Measurements from ENCODE around the gene GNA12.

GNA12 gene

GRCh38 chr7:2838873-2839578 lies 5.1 kb downstream of the GNA12 start:
- Histone ChIP-seq H3K4me3 (ENCODE audit: low read length in 2 of 2) (no peak overlapping the region), H3K9ac (ENCODE audit: low read depth in 1 of 2, low read length in 2 of 2) (no peak overlapping the region)

GRCh38 chr7:2838451-2838850 lies 5.7 kb downstream of the GNA12 start:
- peaks cover 6 to 7% of the 10 kb centered on the region in 2 donors for H3K4me1 ChIP-seq (ENCODE audit: control insufficient read depth in 2 of 2, insufficient read depth in 2 of 2, low read length in 2 of 2)
- H3K27ac ChIP-seq (ENCODE audit: low read depth in 2 of 2, low read length in 2 of 2): no peak overlapping the region
- peaks cover 0 to 2% of the 10 kb centered on the region in 2 donors for H3K36me3 ChIP-seq (ENCODE audit: control insufficient read depth in 2 of 2, insufficient read depth in 2 of 2, low read length in 2 of 2)

More at GRCh38 chr7:2838873-2839578, 5.1 kb downstream of the GNA12 start:
- Histone ChIP-seq H3K27me3 (ENCODE audit: control insufficient read depth in 2 of 2, insufficient read depth in 2 of 2, low read length in 2 of 2) (no peaks in the 10 kb centered on the region), H3K36me3 (ENCODE audit: control insufficient read depth in 2 of 2, insufficient read depth in 2 of 2, low read length in 2 of 2) (peaks cover 0 to 2% of the 10 kb centered on the region in 2 donors), H3K4me1 (ENCODE audit: control insufficient read depth in 2 of 2, insufficient read depth in 2 of 2, low read length in 2 of 2) (peaks cover 6 to 8% of the 10 kb centered on the region in 2 donors), H3K27ac (ENCODE audit: low read depth in 2 of 2, low read length in 2 of 2) (no peak overlapping the region), H3K9me3 (ENCODE audit: control insufficient read depth in 2 of 2, low read length in 2 of 2) (no peaks in the 10 kb centered on the region)

GRCh38 chr7:2837496-2837895 lies 6.6 kb downstream of the GNA12 start:
- Histone ChIP-seq H3K4me3 (ENCODE audit: low read length in 2 of 2) (no peak overlapping the region), H3K9me3 (ENCODE audit: control insufficient read depth in 2 of 2, low read length in 2 of 2) (no peaks in the 10 kb centered on the region), H3K36me3 (ENCODE audit: control insufficient read depth in 2 of 2, insufficient read depth in 2 of 2, low read length in 2 of 2) (peaks cover 0 to 2% of the 10 kb centered on the region in 2 donors), H3K4me1 (ENCODE audit: control insufficient read depth in 2 of 2, insufficient read depth in 2 of 2, low read length in 2 of 2) (peaks cover 0 to 2% of the 10 kb centered on the region in 2 donors), H3K9ac (ENCODE audit: low read depth in 1 of 2, low read length in 2 of 2) (no peak overlapping the region), H3K27me3 (ENCODE audit: control insufficient read depth in 2 of 2, insufficient read depth in 2 of 2, low read length in 2 of 2) (no peaks in the 10 kb centered on the region), H3K27ac (ENCODE audit: low read depth in 2 of 2, low read length in 2 of 2) (no peak overlapping the region)

More at GRCh38 chr7:2838451-2838850, 5.7 kb downstream of the GNA12 start:
- H3K4me3 ChIP-seq (ENCODE audit: low read length in 2 of 2): no peak overlapping the region
- H3K9me3 ChIP-seq (ENCODE audit: control insufficient read depth in 2 of 2, low read length in 2 of 2): no peaks in the 10 kb centered on the region
- H3K27me3 ChIP-seq (ENCODE audit: control insufficient read depth in 2 of 2, insufficient read depth in 2 of 2, low read length in 2 of 2): no peaks in the 10 kb centered on the region
- H3K9ac ChIP-seq (ENCODE audit: low read depth in 1 of 2, low read length in 2 of 2): no peak overlapping the region

- Histone ChIP-seq H3K4me3 (ENCODE audit: low read length in 2 of 2) (no peak overlapping the region), H3K27ac (ENCODE audit: low read depth in 2 of 2, low read length in 2 of 2) (peak overlapping the region in 1 of 2 donors; percentile 27), H3K9ac (ENCODE audit: low read depth in 1 of 2, low read length in 2 of 2) (no peak overlapping the region), H3K36me3 (ENCODE audit: control insufficient read depth in 2 of 2, insufficient read depth in 2 of 2, low read length in 2 of 2) (peaks cover 0 to 2% of the 10 kb centered on the region in 2 donors), H3K27me3 (ENCODE audit: control insufficient read depth in 2 of 2, insufficient read depth in 2 of 2, low read length in 2 of 2) (no peaks in the 10 kb centered on the region), H3K9me3 (ENCODE audit: control insufficient read depth in 2 of 2, low read length in 2 of 2) (no peaks in the 10 kb centered on the region), H3K4me1 (ENCODE audit: control insufficient read depth in 2 of 2, insufficient read depth in 2 of 2, low read length in 2 of 2) (peaks cover 0 to 2% of the 10 kb centered on the region in 2 donors)
Measured at GRCh38 chr7:2834748-2835441, 9.2 kb downstream of the GNA12 start.

GRCh38 chr7:2833083-2833910 lies 10.8 kb downstream of the GNA12 start:
- Histone ChIP-seq H3K36me3 (ENCODE audit: control insufficient read depth in 2 of 2, insufficient read depth in 2 of 2, low read length in 2 of 2) (peaks cover 0 to 2% of the 10 kb centered on the region in 2 donors), H3K9ac (ENCODE audit: low read depth in 1 of 2, low read length in 2 of 2) (no peak overlapping the region), H3K27ac (ENCODE audit: low read depth in 2 of 2, low read length in 2 of 2) (no peak overlapping the region), H3K9me3 (ENCODE audit: control insufficient read depth in 2 of 2, low read length in 2 of 2) (no peaks in the 10 kb centered on the region), H3K4me3 (ENCODE audit: low read length in 2 of 2) (no peak overlapping the region), H3K27me3 (ENCODE audit: control insufficient read depth in 2 of 2, insufficient read depth in 2 of 2, low read length in 2 of 2) (no peaks in the 10 kb centered on the region), H3K4me1 (ENCODE audit: control insufficient read depth in 2 of 2, insufficient read depth in 2 of 2, low read length in 2 of 2) (no peaks in the 10 kb centered on the region)

- Histone ChIP-seq H3K36me3 (ENCODE audit: control insufficient read depth in 2 of 2, insufficient read depth in 2 of 2, low read length in 2 of 2) (peaks cover 0 to 2% of the 10 kb centered on the region in 2 donors), H3K9ac (ENCODE audit: low read depth in 1 of 2, low read length in 2 of 2) (no peak overlapping the region), H3K4me3 (ENCODE audit: low read length in 2 of 2) (no peak overlapping the region), H3K4me1 (ENCODE audit: control insufficient read depth in 2 of 2, insufficient read depth in 2 of 2, low read length in 2 of 2) (no peaks in the 10 kb centered on the region), H3K27me3 (ENCODE audit: control insufficient read depth in 2 of 2, insufficient read depth in 2 of 2, low read length in 2 of 2) (no peaks in the 10 kb centered on the region), H3K27ac (ENCODE audit: low read depth in 2 of 2, low read length in 2 of 2) (no peak overlapping the region), H3K9me3 (ENCODE audit: control insufficient read depth in 2 of 2, low read length in 2 of 2) (no peaks in the 10 kb centered on the region)
Measured at GRCh38 chr7:2832461-2832860, 11.6 kb downstream of the GNA12 start.

- Histone ChIP-seq H3K9ac (ENCODE audit: low read depth in 1 of 2, low read length in 2 of 2) (no peak overlapping the region), H3K4me1 (ENCODE audit: control insufficient read depth in 2 of 2, insufficient read depth in 2 of 2, low read length in 2 of 2) (no peaks in the 10 kb centered on the region), H3K4me3 (ENCODE audit: low read length in 2 of 2) (no peak overlapping the region), H3K36me3 (ENCODE audit: control insufficient read depth in 2 of 2, insufficient read depth in 2 of 2, low read length in 2 of 2) (peaks cover 0 to 2% of the 10 kb centered on the region in 2 donors), H3K27me3 (ENCODE audit: control insufficient read depth in 2 of 2, insufficient read depth in 2 of 2, low read length in 2 of 2) (no peaks in the 10 kb centered on the region), H3K9me3 (ENCODE audit: control insufficient read depth in 2 of 2, low read length in 2 of 2) (no peaks in the 10 kb centered on the region), H3K27ac (ENCODE audit: low read depth in 2 of 2, low read length in 2 of 2) (no peak overlapping the region)
Measured at GRCh38 chr7:2830609-2831376, 13.3 kb downstream of the GNA12 start.

- no peak overlapping the region for H3K9ac ChIP-seq (ENCODE audit: low read depth in 1 of 2, low read length in 2 of 2)
- no peaks in the 10 kb centered on the region for H3K9me3 ChIP-seq (ENCODE audit: control insufficient read depth in 2 of 2, low read length in 2 of 2)
- no peaks in the 10 kb centered on the region for H3K27me3 ChIP-seq (ENCODE audit: control insufficient read depth in 2 of 2, insufficient read depth in 2 of 2, low read length in 2 of 2)
- no peaks in the 10 kb centered on the region for H3K36me3 ChIP-seq (ENCODE audit: control insufficient read depth in 2 of 2, insufficient read depth in 2 of 2, low read length in 2 of 2)
- H3K4me3 ChIP-seq (ENCODE audit: low read length in 2 of 2): no peak overlapping the region
- H3K27ac ChIP-seq (ENCODE audit: low read depth in 2 of 2, low read length in 2 of 2): no peak overlapping the region
- peaks cover 0 to 3% of the 10 kb centered on the region in 2 donors for H3K4me1 ChIP-seq (ENCODE audit: control insufficient read depth in 2 of 2, insufficient read depth in 2 of 2, low read length in 2 of 2)
Measured at GRCh38 chr7:2829040-2829439, 15.1 kb downstream of the GNA12 start.

GRCh38 chr7:2826771-2827170 lies 17.3 kb downstream of the GNA12 start:
- Histone ChIP-seq H3K4me3 (ENCODE audit: low read length in 2 of 2) (no peak overlapping the region), H3K27me3 (ENCODE audit: control insufficient read depth in 2 of 2, insufficient read depth in 2 of 2, low read length in 2 of 2) (no peaks in the 10 kb centered on the region), H3K36me3 (ENCODE audit: control insufficient read depth in 2 of 2, insufficient read depth in 2 of 2, low read length in 2 of 2) (no peaks in the 10 kb centered on the region), H3K4me1 (ENCODE audit: control insufficient read depth in 2 of 2, insufficient read depth in 2 of 2, low read length in 2 of 2) (peaks cover 2 to 3% of the 10 kb centered on the region in 2 donors), H3K9me3 (ENCODE audit: control insufficient read depth in 2 of 2, low read length in 2 of 2) (no peaks in the 10 kb centered on the region), H3K9ac (ENCODE audit: low read depth in 1 of 2, low read length in 2 of 2) (no peak overlapping the region), H3K27ac (ENCODE audit: low read depth in 2 of 2, low read length in 2 of 2) (no peak overlapping the region)

Measured in mucosa of rectum (tissue), 2 donors.